Urothelium cell line (cell line): ENCODE measurements around the gene ATP6V1F.
A peak's percentile ranks its signal among the peaks of the same experiment; 100 is the strongest.

Experiments
- DNase-seq: peaks from one replicate; pipeline ENCODE4 v3.0.0; 2011; ENCODE audit warnings: low spot score, mixed read lengths
- FAIRE-seq: peaks from 2 replicates; lab custom pipeline; 2011; peaks lifted over from hg19 to GRCh38; lab: Jason Lieb, UNC

Gene ATP6V1F

DNA sequence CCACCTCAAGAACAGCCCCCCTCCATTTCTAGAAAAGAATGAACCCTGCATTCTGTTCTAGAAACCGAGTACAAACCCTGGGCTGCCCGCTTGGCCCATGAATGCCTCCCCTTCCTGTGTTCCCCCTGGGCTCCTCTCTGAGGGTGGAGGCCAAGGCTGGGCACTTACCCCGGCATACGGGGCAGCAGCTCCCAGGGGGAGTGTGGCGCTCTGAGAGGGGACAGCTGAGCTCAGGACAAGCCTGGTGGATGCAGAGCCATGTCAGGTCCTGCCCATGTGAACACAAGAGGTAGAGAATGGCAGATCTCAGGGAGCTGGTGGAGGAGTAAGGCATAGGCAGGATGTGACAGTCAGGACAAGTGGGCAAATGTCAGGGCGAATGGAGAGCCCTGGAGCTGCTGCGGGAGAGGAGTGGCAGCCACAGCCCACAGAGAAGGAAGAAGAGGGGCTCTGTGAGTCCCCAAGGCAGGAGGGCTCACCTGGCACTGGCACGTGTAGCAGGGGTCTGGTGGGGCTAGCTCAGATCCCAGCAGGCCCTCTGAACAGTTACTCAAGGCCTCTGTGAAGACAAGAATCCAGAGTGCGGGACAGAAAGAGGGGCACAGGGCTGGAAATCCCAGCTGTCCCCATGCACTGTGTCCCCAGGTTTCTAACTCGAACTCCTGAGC lies 18.9 kb downstream of the ATP6V1F start:
- FAIRE-seq (no peak), DNase-seq (no peak)

DNA sequence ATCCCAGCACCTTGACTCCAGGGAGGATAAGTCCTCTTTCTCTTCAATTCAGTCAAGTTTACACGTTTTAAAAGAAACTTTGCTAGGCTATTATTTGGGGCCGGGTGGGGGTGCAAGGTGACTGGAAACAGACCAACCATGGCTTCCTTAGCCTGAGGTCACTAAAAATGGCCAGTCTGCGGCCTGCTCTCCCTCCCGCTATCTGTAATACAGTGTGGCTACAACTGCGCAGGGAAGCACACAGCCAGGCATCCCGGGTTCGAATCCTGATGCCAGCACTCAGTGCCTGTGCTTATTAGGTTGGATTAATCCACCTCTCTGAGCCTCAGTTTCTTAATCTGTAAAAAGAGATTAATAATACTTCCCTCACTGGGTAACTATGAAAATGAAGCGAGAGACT lies 19.5 kb downstream of the ATP6V1F start:
- FAIRE-seq (no peak), DNase-seq (no peak)

DNA sequence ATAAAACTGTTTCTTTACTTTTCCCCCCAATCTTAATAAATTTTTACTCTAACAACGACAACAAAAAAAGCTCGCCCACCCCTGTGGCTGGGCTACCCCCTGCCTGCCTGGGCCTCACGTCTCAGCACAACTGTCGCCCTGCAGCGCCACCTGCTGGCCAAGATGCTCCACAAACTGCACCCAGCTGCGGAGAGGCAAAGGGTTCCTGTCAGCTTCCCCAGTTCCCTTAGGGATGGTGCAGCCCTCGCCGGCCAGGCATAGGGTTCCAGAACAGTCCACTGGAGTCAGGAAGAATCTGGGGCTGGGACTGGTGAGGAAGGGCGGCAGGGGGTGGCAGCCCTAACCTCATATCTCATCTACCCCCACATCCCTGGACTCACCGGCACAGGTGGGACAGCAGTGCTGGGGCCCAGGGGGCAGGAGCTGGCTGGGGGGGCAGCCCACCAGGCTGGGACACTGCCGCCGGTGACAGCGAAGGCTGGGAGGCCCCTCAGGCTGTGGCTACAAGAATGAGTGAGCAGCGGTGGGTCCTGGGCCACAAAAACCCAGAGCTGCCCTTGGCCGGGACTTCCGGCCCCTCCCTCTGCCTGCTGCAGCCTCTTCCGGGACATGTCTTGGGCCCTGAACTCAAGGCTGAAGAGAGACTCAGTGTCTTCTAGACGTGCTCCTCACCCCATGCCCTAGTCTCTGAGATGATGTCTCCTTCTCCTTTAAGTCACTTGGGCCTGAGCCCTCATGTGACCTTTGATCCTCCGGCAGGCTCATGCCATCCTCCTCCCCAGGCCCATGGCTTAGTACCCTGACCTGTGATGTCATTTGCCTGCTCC lies 21.2 kb downstream of the ATP6V1F start:
- FAIRE-seq (no peak), DNase-seq (peak; percentile 83)

DNA sequence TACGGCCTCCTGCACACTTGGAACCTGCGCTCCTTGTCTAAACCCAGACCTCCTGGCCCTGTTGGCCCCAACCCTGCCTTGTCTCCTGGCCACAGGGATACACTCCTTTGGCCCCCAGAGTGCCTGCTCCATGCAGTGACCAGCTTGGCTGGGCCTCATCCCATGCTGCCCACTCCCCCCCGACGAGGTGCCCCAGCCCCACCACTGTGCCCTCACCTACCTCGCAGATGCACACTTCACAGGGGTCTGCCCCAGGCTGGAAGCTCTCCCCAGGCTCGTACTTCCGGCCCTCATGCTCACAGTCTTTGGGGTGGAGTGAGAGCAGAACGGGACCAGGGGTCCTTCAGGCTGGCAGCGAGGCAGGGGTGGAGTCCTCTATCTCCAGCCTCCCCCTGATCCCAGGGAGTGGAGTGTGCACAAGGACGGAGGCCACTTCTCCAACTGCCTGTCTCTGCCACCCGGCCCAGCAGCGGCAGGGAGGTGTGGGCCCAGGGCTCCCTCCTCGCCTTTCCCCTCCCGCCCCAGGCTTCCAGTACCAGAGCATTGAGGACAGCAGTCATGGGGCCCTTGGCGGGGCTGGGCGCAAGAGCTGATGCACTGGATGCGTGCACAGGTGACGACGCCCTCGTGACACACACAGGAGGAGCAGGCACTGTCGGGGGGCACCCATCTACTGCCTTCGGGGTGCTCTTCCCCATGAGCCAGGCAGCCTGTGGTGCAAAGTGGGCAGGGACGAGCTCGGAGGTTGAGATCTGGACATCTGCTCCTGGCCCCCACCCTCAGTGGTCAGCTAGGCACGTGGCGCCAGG lies 22.1 kb downstream of the ATP6V1F start:
- FAIRE-seq (no peak), DNase-seq (no peak)

DNA sequence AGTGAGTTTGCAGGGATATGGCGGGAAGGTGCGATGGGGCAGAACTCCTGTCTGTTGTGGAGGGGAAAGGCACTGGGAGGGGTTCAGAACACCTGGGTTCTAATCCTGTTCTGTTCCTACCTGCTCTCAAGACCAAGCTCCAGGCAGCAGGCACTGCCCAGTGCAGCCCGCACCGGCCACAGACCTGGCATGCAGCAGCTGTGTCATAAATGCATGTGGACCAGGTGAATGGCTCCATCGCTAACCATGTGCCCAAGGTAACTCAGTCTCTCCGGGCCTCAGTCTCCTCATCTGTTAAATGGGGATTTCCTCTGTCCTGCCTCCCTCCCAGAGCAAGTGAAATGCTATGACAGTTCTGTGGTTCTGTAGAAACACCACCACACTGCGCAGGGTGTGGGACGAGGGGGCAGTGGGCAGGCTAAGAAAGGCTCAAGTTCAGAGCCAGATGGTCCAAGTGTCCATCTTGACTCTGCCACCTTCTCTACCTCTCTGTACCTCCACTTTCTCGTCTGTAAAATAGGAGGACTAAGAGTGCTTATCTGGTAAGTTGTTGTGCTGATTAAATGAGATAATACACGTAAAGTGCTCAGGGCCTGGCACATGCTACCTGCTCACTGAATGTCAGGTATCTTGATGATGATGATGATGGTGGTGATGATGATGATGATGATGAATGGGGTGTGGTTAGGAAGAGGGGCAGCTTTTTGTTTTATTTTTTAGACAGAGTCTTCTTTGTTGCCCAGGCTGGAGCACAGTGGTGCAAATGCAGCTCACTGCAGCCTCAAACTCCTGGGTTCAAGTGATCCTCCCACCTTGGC lies 22.9 kb downstream of the ATP6V1F start:
- DNase-seq (no peak), FAIRE-seq (no peak)

DNA sequence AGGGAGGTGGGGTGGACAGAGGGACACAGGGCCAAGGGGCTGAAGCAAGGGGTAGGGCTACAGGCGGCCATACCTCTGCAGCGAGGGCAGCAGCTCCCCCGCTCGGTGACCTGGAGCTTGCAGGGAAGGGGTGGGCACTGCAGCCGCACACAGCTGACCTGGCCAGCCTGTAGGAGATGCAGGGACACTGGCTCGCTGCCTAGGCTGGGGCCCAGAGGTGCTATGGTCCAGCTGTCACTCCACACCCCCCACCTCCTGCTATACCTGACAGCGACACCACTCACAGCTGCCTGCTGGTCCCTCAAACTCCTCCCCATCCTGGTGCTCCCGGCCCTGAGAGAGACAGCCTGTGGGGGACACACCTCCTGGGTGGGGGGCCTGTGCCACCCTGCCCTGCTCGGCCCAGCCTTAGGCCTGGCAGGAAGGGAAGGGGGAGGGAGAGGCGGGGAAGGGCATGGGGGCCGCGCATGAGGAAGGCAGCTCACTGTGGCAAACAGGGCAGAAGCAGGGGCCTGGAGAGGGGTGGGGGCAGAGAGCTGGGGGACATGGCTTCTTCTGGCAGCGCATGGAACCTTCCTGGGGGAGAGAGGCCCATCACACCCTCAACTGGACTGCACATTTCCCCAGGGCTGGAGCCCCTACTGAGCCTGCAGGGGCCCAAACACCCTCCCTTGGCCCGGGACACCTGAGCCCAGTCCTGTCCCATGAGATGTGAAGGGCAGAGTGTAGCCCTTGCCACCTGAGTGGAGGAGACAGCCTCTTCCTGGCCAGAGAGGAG lies 23.9 kb downstream of the ATP6V1F start:
- DNase-seq (no peak), FAIRE-seq (no peak)

DNA sequence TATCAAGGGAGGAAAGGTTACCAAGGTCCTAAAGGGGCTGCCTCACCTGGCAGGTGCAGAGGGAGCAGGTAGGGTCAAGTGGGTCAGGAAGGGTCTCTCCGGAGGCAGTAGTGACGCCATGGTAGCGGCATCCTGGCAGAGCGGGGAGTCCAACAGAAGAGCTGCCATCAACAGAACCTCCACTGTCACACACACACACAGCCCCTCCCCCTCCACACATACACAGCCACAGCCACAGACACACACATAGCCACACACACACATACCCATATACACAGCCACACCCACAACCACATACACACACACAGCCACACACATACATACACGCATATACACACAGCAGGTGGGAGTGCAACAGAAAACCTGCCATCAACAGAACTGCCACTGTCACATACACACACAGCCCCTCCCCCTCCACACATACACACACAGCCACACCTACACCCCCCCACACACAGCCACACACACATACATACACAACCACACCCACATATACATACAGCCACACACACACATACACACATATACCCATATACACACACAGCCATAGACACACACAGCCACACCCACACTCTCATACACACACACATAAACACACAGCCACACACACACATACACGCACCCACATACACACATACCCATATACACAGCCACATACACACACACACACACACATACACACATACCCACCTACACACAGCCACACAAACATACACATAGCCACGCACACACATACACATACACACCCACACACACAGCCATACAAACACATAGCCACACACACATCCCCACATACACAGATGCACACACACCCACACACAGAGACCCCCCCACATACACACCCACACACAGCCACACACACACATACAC lies 24.7 kb downstream of the ATP6V1F start:
- DNase-seq (no peak), FAIRE-seq (peak; percentile 86)

DNA sequence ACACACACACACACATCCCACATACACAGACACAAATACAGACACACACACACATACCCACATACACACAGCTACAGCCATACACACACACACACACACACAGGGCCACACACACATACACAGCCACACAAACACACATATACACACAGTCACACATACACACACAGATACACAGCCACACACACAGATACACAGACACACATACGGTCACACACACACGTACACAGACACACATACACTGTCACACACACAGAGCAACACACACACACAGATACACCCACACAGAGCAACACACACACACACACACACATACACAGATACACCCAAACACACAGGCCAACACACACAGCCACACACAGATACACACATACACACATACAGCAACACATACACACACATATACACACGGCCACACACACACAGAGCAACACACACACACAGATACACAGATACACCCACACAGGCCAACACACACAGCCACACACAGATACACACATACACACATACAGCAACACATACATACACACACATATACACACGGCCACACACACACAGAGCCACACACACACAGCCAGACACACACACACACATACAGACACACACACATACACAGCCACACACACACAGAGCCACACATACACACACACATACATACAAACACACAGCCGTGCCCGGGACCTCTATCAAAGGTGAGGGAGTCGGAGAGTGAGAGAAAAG lies 25.5 kb downstream of the ATP6V1F start:
- FAIRE-seq, result peak; percentile 96
- no peak for DNase-seq

DNA sequence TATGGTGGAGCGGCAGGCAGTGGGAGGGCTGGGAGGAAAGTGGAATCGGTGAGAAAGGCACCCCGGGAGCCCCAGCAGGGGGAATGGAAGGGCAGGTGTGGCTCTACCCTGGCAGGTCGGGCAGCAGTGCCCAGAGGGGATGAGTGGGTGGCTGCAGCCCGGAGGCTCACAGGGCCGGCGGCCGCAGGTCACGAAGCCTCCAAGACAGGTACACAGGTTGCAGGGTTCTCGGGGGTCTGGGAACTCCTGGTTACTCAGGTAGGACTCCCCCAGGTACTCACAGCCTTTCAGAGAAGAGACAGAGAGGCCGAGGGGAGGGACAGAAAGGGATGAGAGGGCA lies 26.1 kb downstream of the ATP6V1F start:
- no peak for FAIRE-seq
- DNase-seq, result no peak

DNA sequence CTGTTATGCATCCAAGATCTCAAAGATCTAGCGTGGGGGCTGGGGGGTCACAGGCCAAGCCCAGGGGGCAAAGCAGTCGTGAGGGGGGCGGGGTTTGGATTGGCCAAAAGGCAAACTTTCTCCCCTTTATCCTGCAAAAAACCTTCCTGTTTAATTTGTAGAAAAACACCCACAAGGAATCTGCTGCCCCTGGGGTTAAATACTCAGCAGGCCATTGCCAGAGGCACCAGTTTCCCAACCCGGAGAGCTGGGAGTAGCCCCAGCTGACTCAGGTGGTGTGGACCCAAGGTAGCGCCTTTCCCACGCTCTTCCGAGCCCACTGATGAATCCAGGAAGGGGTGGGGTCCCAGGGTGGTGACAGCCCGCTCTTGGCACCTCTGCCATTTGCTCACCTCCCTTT lies 26.5 kb downstream of the ATP6V1F start:
- DNase-seq (no peak), FAIRE-seq (no peak)

DNA sequence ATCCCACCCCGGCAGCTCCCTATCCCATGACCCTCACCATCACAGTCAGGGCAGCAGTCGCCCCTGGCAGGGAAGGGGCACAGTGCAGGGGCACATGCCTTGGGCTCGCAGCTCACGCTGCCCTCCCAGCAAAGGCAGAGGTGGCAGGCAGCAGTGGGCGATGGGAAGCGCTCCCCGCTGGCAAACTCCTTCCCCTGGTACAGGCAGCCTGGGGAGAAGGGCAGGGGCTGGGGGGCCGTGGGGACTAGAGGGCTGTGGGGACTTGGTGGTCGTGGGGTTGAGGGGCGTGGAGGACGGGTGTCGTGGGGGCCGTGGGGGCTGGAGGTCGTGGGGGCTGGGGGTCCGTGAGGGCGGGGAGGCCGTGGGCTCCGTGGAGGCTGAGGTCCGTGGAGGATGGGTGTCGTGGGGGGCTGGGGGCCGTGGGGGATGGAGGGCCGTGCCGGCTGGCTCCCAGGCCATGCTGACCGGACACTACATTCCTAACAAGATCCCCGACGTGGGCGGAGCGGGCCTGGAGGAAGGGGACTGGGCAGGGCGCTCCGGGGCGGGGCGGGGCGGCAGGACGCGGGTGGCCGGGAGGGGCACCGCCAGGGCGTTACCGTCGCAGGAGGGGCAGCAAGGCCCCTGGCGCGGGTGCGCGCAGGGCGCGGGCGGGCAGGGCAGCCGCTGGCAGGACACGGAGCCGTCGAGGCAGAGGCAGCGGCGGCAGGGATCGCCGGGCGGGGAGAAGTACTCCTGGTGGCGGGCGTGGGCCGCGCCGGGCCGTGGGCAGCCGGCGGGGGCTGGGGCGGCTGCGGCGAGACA lies 27.9 kb downstream of the ATP6V1F start:
- peak; percentile 69 for DNase-seq
- no peak for FAIRE-seq

DNA sequence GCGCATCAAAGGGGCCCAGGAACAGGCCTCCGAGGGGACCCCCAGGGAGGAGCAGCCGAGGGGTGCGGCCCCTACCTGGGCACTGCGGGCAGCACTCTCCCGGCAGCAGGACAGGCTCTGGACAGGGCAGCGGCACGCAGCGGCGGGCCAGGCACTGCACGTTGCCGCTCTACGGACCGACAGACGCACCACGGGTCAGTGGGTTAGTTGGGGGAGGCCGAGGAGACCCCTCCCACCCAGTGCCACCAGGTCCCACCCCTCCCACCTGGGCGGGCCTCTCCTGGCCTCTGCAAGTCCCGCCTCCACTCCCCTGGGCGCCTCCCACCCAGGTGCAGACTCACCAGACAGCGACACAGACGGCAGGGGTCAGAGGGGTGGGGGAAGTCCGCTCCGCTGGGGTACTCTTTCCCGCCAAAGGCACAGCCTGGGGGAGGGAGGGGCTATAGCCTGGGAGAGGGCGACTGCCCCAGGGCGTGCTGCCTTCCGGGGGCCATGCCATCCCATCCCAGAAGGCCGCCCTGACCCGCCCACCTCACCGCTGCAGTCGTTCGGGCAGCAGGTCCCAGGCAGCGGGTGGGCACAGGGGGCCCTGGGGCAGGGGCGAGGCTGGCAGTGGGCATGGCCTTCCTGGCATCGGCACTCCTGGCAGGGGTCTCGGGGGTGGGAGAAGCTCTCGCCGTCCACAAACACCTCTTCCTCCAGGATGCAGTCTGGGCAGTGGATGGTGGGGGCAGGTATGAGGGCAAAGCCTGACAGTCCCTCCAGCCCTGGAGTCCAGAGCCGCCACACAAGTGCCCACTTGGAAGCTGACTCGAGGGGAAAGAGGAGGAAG lies 28.7 kb downstream of the ATP6V1F start:
- DNase-seq, result peak; percentile 38
- no peak for FAIRE-seq

DNA sequence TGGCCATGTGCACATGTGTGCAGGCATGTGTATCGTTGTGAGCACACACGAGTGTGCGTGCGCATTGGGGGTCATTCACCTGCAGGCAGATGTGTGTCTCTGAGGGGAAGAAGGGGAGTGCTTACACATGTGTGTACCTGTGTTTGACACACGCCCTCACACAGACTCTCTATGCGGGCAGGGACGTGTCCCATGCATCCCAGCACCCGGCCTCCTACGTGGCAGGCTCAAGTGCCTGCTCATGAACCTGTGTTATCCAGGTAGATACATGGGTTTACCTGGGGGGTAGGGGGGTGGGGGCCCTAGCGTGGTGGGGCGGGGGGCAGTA lies 29.2 kb downstream of the ATP6V1F start:
- no peak for DNase-seq
- no peak for FAIRE-seq

DNA sequence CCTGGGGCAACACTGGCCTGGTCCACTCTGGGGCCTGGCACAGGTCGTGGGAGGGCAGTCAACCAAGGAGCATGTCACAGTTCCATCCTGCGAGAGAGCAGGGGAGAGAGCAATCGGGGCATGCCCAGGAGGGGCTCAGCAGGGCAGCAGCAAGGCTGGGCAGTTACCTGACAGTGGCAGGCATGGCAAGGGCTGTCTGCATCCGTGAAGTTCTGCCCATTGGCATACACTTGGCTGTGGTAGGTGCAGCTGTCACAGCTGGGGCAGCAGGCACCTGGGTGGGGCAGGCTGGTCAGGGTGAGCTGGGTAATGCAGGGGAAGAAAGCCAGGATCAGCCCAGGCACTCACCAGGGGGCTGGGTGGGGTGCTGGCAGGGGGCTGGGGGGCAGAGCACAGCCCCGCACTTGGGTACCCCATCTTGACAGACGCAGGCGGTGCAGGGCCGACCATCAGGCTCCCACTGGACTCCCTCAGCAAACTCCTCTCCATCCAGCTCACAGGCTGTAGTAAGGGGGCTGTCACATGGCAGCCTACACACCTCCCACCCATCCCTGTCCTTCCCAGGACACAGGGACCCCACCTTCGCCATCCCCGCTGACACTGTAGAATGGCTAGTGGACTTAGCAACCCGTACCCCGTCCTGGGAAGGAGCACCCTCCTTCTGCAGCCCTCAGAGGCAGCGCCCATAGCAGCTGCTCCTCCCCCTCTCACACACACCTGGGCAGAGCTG lies 30.0 kb downstream of the ATP6V1F start:
- DNase-seq (no peak), FAIRE-seq (no peak)

DNA sequence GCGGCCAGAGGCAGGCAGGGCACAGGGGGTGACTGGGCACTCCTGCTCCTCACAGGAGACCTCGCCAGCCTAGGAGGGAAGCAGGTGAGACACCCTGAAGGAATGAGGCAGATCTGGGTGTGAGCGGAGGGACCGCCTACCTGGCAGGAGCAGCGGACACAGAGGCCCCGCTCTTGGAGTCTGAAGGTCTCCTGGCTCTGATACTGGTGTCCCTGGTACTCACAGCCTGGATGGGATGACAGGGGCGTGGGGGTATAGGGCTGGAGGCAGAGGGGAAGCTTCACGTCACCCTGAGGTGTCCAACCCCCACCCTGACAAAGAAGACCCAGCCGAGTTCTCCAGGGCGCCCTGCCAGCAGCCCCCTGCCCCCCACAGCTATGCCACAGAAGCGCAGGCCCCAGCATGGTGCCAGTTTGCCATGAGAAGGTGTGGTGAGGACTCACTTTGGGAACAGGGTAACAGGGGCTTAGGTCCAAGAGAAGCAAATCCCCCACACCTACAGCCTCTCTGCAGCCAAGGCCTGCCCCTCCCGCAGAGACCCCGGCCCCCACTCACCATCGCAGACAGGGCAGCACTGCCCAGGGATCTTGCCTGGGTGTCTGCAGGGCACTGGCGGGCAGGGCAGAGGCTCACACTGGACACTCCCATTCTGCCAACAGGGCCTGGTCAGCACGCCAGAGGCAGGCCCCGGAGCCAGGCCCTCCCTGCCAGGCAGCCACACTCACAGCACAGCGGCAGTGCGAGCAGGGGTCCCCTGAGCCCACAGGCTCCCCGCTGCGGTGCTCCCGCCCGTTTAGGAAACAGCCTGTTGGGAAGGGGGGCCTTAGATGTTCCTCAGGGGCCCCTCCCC lies 30.8 kb downstream of the ATP6V1F start:
- DNase-seq, result no peak
- no peak for FAIRE-seq

DNA sequence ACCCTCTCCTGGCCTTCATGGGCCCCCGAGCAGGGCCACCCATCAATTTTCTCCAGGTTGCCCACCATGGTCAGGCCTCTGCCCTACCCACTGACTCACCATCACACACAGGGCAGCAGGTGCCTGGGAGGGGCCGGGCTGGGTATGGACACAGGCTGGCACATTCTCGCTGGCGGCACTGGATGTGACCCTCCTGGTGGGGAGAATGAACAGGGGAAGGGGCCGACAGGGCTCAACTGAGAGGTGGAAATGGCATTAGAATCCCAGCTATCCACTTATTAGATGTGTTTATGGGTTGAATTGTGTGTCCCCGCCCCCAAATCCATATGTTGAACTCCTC lies 31.4 kb downstream of the ATP6V1F start:
- DNase-seq (no peak), FAIRE-seq (no peak)
